Tracheal epithelial cell (primary cell): ENCODE data around the gene TMEM185A. TPM values are rescaled to one million over a fixed set of nuclear protein-coding genes. Genes with fewer than 3 reads are reported as not detected.

Experiments used
- total RNA-seq: library from RNA; depleted of rRNA; stranded (reverse); fragments of >200 nt; gene quantifications from 2 replicates; pipeline ENCODE4 v1.2.1, GENCODE V29; 2014

The TMEM185A gene
- 13.4 and 16.4 TPM in 2 replicates for total RNA-seq

DNA sequence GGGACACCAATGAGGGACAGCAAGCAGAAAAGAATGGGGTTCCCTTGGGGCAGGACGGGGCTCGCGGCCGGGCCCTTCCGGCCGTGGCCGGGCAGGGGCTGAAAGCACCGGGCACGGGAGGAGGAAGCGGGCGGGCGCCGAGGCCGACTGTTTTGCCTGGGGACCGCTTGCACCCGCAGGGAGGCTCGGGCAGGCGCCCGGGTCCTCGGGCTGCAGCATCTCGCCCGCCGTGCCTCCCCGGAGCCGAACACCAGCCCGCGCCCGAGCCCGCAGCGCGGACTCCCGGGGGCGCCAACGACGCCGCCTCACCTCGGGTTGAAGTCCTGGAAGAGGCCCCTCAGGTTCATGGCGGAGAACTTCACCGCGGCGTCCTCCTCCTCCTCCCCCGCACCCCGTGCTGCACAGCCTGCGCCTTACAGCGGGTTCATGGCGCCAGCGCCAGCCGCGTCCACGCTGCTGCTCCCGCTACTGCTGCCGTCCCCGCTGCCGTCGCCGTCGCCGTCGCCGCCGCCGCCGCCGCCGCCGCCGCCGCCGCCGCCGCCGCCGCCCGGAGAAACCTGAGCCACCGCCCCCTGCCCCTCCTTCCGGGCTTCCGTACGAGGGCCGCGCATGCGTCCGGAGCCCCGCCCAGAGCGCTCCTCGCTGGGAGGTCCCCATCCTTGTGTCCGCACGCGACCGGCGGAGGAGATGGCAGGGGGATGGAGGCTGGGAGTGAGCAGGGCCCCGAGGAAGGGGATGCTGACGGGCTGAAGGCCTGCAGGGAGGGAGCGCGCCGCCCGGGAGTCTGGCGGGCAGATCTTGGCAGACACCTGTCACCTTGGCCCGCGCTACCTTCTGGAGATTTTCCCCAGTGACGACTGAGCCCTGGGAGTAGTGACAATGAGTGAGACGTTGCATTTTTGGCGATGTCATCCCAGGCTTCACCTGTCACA lies at the start of gene TMEM185A:
Gene TMEM185A (minus strand): TSS at position 559 of the 932 bp plus-strand sequence. CDS start 212 bp downstream, at position 347.

GRCh38 chrX:149595214-149595613 lies 36.4 kb downstream of the TMEM185A start, which contains the start of gene HSFX2:
HSFX2 (minus strand) TSS chrX:149595314; CDS start chrX:149594700, 614 bp downstream.

DNA sequence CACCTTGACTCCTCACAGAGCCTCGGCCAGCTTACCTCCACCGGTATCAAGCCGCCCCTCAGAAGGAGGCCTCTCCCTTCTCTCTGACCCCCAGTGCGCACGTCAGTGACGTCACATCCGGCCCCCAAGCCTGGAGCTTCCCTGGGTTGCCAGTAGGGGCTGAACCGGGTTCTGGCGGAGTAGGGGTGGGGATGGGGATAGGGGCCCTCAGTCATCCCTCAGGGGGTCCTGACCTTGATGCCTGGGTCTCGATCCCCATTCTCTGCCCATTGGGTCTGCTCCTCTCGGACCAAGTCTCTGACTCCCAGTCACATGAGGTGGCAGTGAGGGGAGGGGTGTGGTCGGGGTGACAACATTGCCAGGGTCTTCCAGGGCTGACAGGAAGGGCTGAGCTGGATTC lies 44.2 kb downstream of the TMEM185A start, which contains the start of gene MAGEA9B:
Gene MAGEA9B (minus strand): TSS at position 101 of the 400 bp plus-strand sequence. CDS start 4,280 bp downstream, outside the sequence.

GRCh38 chrX:149549701-149550100 lies 81.9 kb downstream of the TMEM185A start, which contains the start of gene HSFX3:
HSFX3 (minus strand) TSS chrX:149549924; CDS start chrX:149549852, 72 bp downstream.

Other genes with a start within 250 kb of the TMEM185A start
- gene IDS, start 126.5 kb downstream of the TMEM185A start, total RNA-seq: 26.6 and 40.7 TPM in 2 replicates
- 13.3 and 16.8 TPM in 2 replicates for gene EOLA1, start 90.8 kb downstream of the TMEM185A start, total RNA-seq
- not detected in 2 replicates for gene HSFX3, start 81.9 kb downstream of the TMEM185A start, total RNA-seq
- gene MAGEA9B, start 44.3 kb downstream of the TMEM185A start, total RNA-seq: 0.21 TPM in 1 of 2 replicates, not detected in the other
- 0.72 TPM in 1 of 2 replicates, not detected in the other for gene HSFX2, start 36.5 kb downstream of the TMEM185A start, total RNA-seq
- gene MAGEA11, start 80.3 kb upstream of the TMEM185A start, total RNA-seq: not detected in 2 replicates
- gene HSFX1, start 142.3 kb upstream of the TMEM185A start, total RNA-seq: 0.48 and 0.85 TPM in 2 replicates
- not detected in 2 replicates for gene MAGEA9, start 150.1 kb upstream of the TMEM185A start, total RNA-seq
- not detected in 2 replicates for gene MAGEA8, start 249.4 kb upstream of the TMEM185A start, total RNA-seq